Psoas muscle (tissue), 8 donors: ENCODE results near the gene MMP28. TPM values are rescaled to one million over a fixed set of nuclear protein-coding genes. Genes with fewer than 3 reads are reported as not detected.

ENCODE experiments used
- ATAC-seq, 4 donors: fragments of 200-7000 bp; cut with Tn5 transposase; one replicate each; pipeline ENCODE4 v1.9.1; 2020; ENCODE audit warnings: moderate library complexity in 3 of 4, mild to moderate bottlenecking in 2 of 4
- DNase-seq, 2 donors: peaks; one replicate each; pipeline ENCODE4 v3.0.0-alpha.2; 2020
- H3K27ac ChIP-seq: fragments of 200-600 bp; one replicate; pipeline ENCODE4 v1.8.0; 2022
- H3K27me3 ChIP-seq, 3 donors: fragments of 200-600 bp in 1 of 3; one replicate each; pipeline versions ENCODE4 v1.6.1 to v1.8.0; 2013 to 2022; ENCODE audit warnings: low read length in 2 of 3, mild to moderate bottlenecking in 2 of 3, moderate library complexity in 1 of 3; ENCODE audit not compliant: insufficient read depth in 3 of 3
- H3K36me3 ChIP-seq, 2 donors: fragments of 200-600 bp in 1 of 2; one replicate each; pipeline versions ENCODE4 v1.6.1 to v1.8.0; 2013 to 2022; ENCODE audit warnings: low read depth in 1 of 2, mild to moderate bottlenecking in 1 of 2, moderate library complexity in 1 of 2; ENCODE audit not compliant: insufficient read depth in 1 of 2
- H3K4me1 ChIP-seq: fragments of 200-600 bp; one replicate; pipeline ENCODE4 v1.8.0; 2022
- H3K4me3 ChIP-seq: fragments of 200-600 bp; one replicate; pipeline ENCODE4 v1.8.0; 2022; ENCODE audit warnings: mild to moderate bottlenecking
- H3K9me3 ChIP-seq: fragments of 200-600 bp; one replicate; pipeline ENCODE4 v1.8.0; 2022
- whole genome bisulfite sequencing, 3 donors: extraction: QIAGEN DNeasy Blood & Tissue Kit; methylation state at CpG; one replicate each; pipeline versions ENCODE4 v1.1.6 to v1.1.7; 2013; 5-methylcytosine and 5-hydroxymethylcytosine counted together
- intact Hi-C, 2 donors: fragments of 100-400 bp; cut with DNase I; formaldehyde crosslinking; loops; one replicate each; pipeline versions ENCODE4 v1.11.0 to v1.14.2; 2022
- polyA plus RNA-seq, 3 donors: library from polyadenylated mRNA; stranded (reverse); fragments of 200-250 nt; gene quantifications; one replicate each; pipeline ENCODE4 v1.2.3, GENCODE V29; 2013
- total RNA-seq, 4 donors: library from RNA; stranded (reverse); fragmentation: NEBNext Ultra II Directional in 2 of 4; extraction: Animal tissue kit (Norgen Biotek cat#: 25700) in 2 of 4; gene quantifications; one replicate each; pipeline versions ENCODE4 v1.2.1 to v1.2.4, GENCODE V29; 2021 to 2023
- TF ChIP-seq, protein P1 (sequence below): fragments of 200-600 bp; IDR thresholded peaks from one replicate; pipeline ENCODE4 v1.8.0; 2022; ENCODE audit warnings: antibody characterized with exemption
- donor health status: healthy with polysubstance abuse.
- donor health status: DM: no; HTN: no; CAD: no; lungs with moderate emphysema.
- donor health status: Bipolar disorder and iron deficiency.
- donor health status: healthy.
- donor health status: DM: yes; HTN: yes; CAD: no.
- donor health status: DM: no; HTN: no; CAD: no.
- donor health status: DM: no; HTN: no; CAD: no.
- donor health status: DM: yes; HTN: yes; CAD: no.

MMP28 gene
- total and polyA plus RNA-seq, 7 donors: 0.61 to 5.5 (median 1.7) TPM

- H3K36me3 ChIP-seq: no peaks in the 10 kb centered on the region
- intact Hi-C loops: no loop called here
- DNase-seq (no peak), ATAC-seq (no peak)
- H3K9me3 ChIP-seq: no peaks in the 10 kb centered on the region
- 57 to 69% (median 66%) methylated on average over 10 of the region's 10 CpGs for WGBS, 3 donors
- TF ChIP-seq, protein P1, sequence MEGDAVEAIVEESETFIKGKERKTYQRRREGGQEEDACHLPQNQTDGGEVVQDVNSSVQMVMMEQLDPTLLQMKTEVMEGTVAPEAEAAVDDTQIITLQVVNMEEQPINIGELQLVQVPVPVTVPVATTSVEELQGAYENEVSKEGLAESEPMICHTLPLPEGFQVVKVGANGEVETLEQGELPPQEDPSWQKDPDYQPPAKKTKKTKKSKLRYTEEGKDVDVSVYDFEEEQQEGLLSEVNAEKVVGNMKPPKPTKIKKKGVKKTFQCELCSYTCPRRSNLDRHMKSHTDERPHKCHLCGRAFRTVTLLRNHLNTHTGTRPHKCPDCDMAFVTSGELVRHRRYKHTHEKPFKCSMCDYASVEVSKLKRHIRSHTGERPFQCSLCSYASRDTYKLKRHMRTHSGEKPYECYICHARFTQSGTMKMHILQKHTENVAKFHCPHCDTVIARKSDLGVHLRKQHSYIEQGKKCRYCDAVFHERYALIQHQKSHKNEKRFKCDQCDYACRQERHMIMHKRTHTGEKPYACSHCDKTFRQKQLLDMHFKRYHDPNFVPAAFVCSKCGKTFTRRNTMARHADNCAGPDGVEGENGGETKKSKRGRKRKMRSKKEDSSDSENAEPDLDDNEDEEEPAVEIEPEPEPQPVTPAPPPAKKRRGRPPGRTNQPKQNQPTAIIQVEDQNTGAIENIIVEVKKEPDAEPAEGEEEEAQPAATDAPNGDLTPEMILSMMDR: no peak
- H3K4me1 ChIP-seq: no peaks in the 10 kb centered on the region
- H3K4me3 ChIP-seq: no peak overlapping the region
- no peaks in the 10 kb centered on the region for H3K27me3 ChIP-seq
- H3K27ac ChIP-seq: peak overlapping the region; percentile 4
Observed at GRCh38 chr17:35773679-35774425, 21.6 kb downstream of the MMP28 start.

- Histone ChIP-seq H3K36me3 (no peaks in the 10 kb centered on the region), H3K4me1 (no peaks in the 10 kb centered on the region), H3K4me3 (no peak overlapping the region), H3K9me3 (no peaks in the 10 kb centered on the region), H3K27me3 (no peaks in the 10 kb centered on the region), H3K27ac (no peak overlapping the region)
- ATAC-seq (no peak), DNase-seq (no peak)
- 83 to 91% (median 86%) methylated on average over 13 to 20 of the region's 20 CpGs for WGBS, 3 donors
- TF ChIP-seq, protein P1: no peak
- intact Hi-C loops: no loop called here
Observed at GRCh38 chr17:35773129-35773528, 22.3 kb downstream of the MMP28 start.

GRCh38 chr17:35769895-35770486 lies 25.4 kb downstream of the MMP28 start:
- H3K4me3 ChIP-seq: no peak overlapping the region
- 93 to 96% (median 94%) methylated on average over 48 of the region's 48 CpGs for WGBS, 3 donors
- H3K36me3 ChIP-seq: no peaks in the 10 kb centered on the region
- H3K4me1 ChIP-seq: no peaks in the 10 kb centered on the region
- DNase-seq: no peak
- no peaks in the 10 kb centered on the region for H3K9me3 ChIP-seq
- intact Hi-C loops: no loop called here
- H3K27me3 ChIP-seq: no peaks in the 10 kb centered on the region
- TF ChIP-seq, protein P1: no peak
- no peak overlapping the region for H3K27ac ChIP-seq
- ATAC-seq: no peak

DNA sequence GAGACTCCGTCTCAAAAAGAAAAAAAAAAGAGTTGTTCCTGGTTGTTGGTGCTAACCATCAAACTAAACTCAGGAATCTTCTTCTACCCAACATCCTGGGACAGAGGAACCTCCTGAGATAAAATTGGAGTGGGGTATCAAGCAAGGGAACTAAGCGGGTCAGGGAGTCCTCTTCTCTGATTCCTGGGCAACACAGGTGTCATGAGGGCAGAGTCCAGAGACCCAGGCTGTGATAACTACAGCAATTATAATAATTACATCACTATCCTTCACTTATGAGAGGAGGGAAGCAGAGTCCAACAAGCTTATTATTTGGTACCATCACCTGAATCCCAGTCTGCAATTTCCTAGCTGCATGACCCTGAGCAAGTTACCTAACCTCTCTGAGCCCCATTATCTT lies 26.6 kb downstream of the MMP28 start:
- ATAC-seq (no peak), DNase-seq (no peak)
- 94 to 100% (median 98%) methylated on average over 2 of the region's 2 CpGs for WGBS, 3 donors
- Histone ChIP-seq H3K4me1 (peaks cover 6% of the 10 kb centered on the region), H3K4me3 (no peak overlapping the region), H3K36me3 (no peaks in the 10 kb centered on the region), H3K9me3 (no peaks in the 10 kb centered on the region), H3K27ac (no peak overlapping the region), H3K27me3 (no peaks in the 10 kb centered on the region)
- TF ChIP-seq, protein P1: no peak
- intact Hi-C loops: no loop called here
